ENCODE measurements around the gene CDKL5. TPM values are rescaled to one million over a fixed set of nuclear protein-coding genes. Genes with fewer than 3 reads are reported as not detected.
A peak's percentile ranks its signal among the peaks of the same experiment; 100 is the strongest.

The CDKL5 gene
- total and polyA plus RNA-seq, 2 donors from 2014 or later, result 2.0 to 18.0 TPM

GRCh38 chrX:18422325-18422724, 3.1 kb upstream of the CDKL5 start:
- Histone ChIP-seq H3K4me1 (ENCODE audit: control insufficient read depth in 2 of 3, insufficient read depth in 2 of 3, low read depth in 1 of 3, low read length in 3 of 3) (no peaks in the 10 kb centered on the region), H3K27me3 (ENCODE audit: control insufficient read depth, insufficient read depth, low read length) (peaks cover 4% of the 10 kb centered on the region), H3K36me3 (ENCODE audit: control insufficient read depth in 2 of 3, insufficient read depth in 3 of 3, low read length in 3 of 3) (no peaks in the 10 kb centered on the region), H3K27ac (ENCODE audit: low read depth in 2 of 2, low read length in 2 of 2) (no peak overlapping the region), H3K4me3 (ENCODE audit: low read length in 3 of 3) (no peak overlapping the region), H3K9ac (ENCODE audit: low read length in 3 of 3) (no peak overlapping the region), H3K9me3 (ENCODE audit: control insufficient read depth in 2 of 3, insufficient read depth in 1 of 3, low read length in 3 of 3) (no peaks in the 10 kb centered on the region)
- intact Hi-C loops (cut with DNase I), result no loop called here
- FAIRE-seq, result no peak
- TF ChIP-seq, protein P1, sequence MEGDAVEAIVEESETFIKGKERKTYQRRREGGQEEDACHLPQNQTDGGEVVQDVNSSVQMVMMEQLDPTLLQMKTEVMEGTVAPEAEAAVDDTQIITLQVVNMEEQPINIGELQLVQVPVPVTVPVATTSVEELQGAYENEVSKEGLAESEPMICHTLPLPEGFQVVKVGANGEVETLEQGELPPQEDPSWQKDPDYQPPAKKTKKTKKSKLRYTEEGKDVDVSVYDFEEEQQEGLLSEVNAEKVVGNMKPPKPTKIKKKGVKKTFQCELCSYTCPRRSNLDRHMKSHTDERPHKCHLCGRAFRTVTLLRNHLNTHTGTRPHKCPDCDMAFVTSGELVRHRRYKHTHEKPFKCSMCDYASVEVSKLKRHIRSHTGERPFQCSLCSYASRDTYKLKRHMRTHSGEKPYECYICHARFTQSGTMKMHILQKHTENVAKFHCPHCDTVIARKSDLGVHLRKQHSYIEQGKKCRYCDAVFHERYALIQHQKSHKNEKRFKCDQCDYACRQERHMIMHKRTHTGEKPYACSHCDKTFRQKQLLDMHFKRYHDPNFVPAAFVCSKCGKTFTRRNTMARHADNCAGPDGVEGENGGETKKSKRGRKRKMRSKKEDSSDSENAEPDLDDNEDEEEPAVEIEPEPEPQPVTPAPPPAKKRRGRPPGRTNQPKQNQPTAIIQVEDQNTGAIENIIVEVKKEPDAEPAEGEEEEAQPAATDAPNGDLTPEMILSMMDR (IDR thresholded peaks at IDR 0.05; ENCODE audit: borderline replicate concordance, extremely low read depth, insufficient read depth), result no peak
- DNase-seq, result no peak

DNA sequence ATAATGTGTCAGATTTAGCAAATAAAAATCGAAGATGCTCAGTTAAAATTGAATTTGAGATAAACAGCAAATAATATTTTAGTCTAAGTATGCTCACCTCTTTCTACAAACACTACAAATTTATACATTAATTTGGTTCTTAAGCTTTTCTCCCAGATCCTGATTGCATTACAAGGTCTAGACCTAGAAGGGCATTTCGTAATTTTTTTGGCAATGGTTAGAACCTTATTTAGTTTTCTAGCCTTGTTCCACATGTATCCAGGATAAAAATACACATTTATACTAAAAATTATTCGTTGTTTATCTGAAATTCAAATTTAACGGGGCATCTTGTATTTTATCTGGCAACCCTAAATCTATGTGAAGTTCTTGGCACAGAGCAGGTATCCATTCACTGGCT, 2.5 kb upstream of the CDKL5 start:
- peaks cover 4% of the 10 kb centered on the region for H3K27me3 ChIP-seq (ENCODE audit: control insufficient read depth, insufficient read depth, low read length)
- H3K4me1 ChIP-seq (ENCODE audit: control insufficient read depth in 2 of 3, insufficient read depth in 2 of 3, low read depth in 1 of 3, low read length in 3 of 3), result no peaks in the 10 kb centered on the region
- intact Hi-C loops (cut with DNase I), result no loop called here
- H3K9me3 ChIP-seq (ENCODE audit: control insufficient read depth in 2 of 3, insufficient read depth in 1 of 3, low read length in 3 of 3), result no peaks in the 10 kb centered on the region
- FAIRE-seq (no peak), DNase-seq (no peak)
- H3K4me3 ChIP-seq (ENCODE audit: low read length in 3 of 3), result no peak overlapping the region
- H3K9ac ChIP-seq (ENCODE audit: low read length in 3 of 3), result no peak overlapping the region
- no peak overlapping the region for H3K27ac ChIP-seq (ENCODE audit: low read depth in 2 of 2, low read length in 2 of 2)
- TF ChIP-seq, protein P1 (IDR thresholded peaks at IDR 0.05; ENCODE audit: borderline replicate concordance, extremely low read depth, insufficient read depth), result no peak
- H3K36me3 ChIP-seq (ENCODE audit: control insufficient read depth in 2 of 3, insufficient read depth in 3 of 3, low read length in 3 of 3), result no peaks in the 10 kb centered on the region

GRCh38 chrX:18424482-18425198, 768 bp upstream of the CDKL5 start:
- Histone ChIP-seq H3K4me1 (ENCODE audit: control insufficient read depth in 2 of 3, insufficient read depth in 2 of 3, low read depth in 1 of 3, low read length in 3 of 3) (no peaks in the 10 kb centered on the region), H3K4me3 (ENCODE audit: low read length in 3 of 3) (peak overlapping the region; percentile 77 to 94 (median 82)), H3K9me3 (ENCODE audit: control insufficient read depth in 2 of 3, insufficient read depth in 1 of 3, low read length in 3 of 3) (no peaks in the 10 kb centered on the region), H3K9ac (ENCODE audit: low read length in 3 of 3) (peak overlapping the region in 2 of 3 donors; percentile 12 to 75), H3K27ac (ENCODE audit: low read depth in 2 of 2, low read length in 2 of 2) (no peak overlapping the region), H3K36me3 (ENCODE audit: control insufficient read depth in 2 of 3, insufficient read depth in 3 of 3, low read length in 3 of 3) (no peaks in the 10 kb centered on the region), H3K27me3 (ENCODE audit: control insufficient read depth, insufficient read depth, low read length) (peaks cover 4% of the 10 kb centered on the region)
- TF ChIP-seq, protein P1 (IDR thresholded peaks at IDR 0.05; ENCODE audit: borderline replicate concordance, extremely low read depth, insufficient read depth), result no peak
- FAIRE-seq (no peak), DNase-seq (peak in 4 of 5 donors; percentile 67 to 83 (median 73))
- intact Hi-C loops (cut with DNase I), result no loop called here

GRCh38 chrX:18426004-18426320, 554 bp downstream of the CDKL5 start:
- intact Hi-C loops (cut with DNase I), result no loop called here
- no peaks in the 10 kb centered on the region for H3K9me3 ChIP-seq (ENCODE audit: control insufficient read depth in 2 of 3, insufficient read depth in 1 of 3, low read length in 3 of 3)
- TF ChIP-seq, protein P1 (IDR thresholded peaks at IDR 0.05; ENCODE audit: borderline replicate concordance, extremely low read depth, insufficient read depth), result no peak
- no peaks in the 10 kb centered on the region for H3K36me3 ChIP-seq (ENCODE audit: control insufficient read depth in 2 of 3, insufficient read depth in 3 of 3, low read length in 3 of 3)
- no peaks in the 10 kb centered on the region for H3K4me1 ChIP-seq (ENCODE audit: control insufficient read depth in 2 of 3, insufficient read depth in 2 of 3, low read depth in 1 of 3, low read length in 3 of 3)
- FAIRE-seq, result no peak
- no peak for DNase-seq
- peak overlapping the region in 1 of 3 donors; percentile 40 for H3K9ac ChIP-seq (ENCODE audit: low read length in 3 of 3)
- no peak overlapping the region for H3K27ac ChIP-seq (ENCODE audit: low read depth in 2 of 2, low read length in 2 of 2)
- H3K4me3 ChIP-seq (ENCODE audit: low read length in 3 of 3), result peak overlapping the region; percentile 61 to 76 (median 67)
- peaks cover 4% of the 10 kb centered on the region for H3K27me3 ChIP-seq (ENCODE audit: control insufficient read depth, insufficient read depth, low read length)

Data from kidney (tissue), 14 donors.